ENCODE results near the gene CARS1. TPM values are rescaled to one million over a fixed set of nuclear protein-coding genes. Genes with fewer than 3 reads are reported as not detected.

CARS1 gene
- total and polyA plus RNA-seq, 9 of the 15 experiments (the other 6 are each of a cell fraction or from before 2014, with no cell fraction given), result 14.4 to 106 (median 73.6) TPM

- TF ChIP-seq, protein P1, sequence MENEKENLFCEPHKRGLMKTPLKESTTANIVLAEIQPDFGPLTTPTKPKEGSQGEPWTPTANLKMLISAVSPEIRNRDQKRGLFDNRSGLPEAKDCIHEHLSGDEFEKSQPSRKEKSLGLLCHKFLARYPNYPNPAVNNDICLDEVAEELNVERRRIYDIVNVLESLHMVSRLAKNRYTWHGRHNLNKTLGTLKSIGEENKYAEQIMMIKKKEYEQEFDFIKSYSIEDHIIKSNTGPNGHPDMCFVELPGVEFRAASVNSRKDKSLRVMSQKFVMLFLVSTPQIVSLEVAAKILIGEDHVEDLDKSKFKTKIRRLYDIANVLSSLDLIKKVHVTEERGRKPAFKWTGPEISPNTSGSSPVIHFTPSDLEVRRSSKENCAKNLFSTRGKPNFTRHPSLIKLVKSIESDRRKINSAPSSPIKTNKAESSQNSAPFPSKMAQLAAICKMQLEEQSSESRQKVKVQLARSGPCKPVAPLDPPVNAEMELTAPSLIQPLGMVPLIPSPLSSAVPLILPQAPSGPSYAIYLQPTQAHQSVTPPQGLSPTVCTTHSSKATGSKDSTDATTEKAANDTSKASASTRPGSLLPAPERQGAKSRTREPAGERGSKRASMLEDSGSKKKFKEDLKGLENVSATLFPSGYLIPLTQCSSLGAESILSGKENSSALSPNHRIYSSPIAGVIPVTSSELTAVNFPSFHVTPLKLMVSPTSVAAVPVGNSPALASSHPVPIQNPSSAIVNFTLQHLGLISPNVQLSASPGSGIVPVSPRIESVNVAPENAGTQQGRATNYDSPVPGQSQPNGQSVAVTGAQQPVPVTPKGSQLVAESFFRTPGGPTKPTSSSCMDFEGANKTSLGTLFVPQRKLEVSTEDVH (IDR thresholded peaks at IDR 0.05; ENCODE audit: low read depth, partially characterized antibody), result no peak
- TF ChIP-seq E2F6 (IDR thresholded peaks at IDR 0.05; ENCODE audit: borderline replicate concordance in 1 of 2, extremely low read depth in 1 of 2, insufficient read depth in 1 of 2, insufficient read length in 1 of 2, low read depth in 1 of 2, low read length in 1 of 2, poor library complexity in 1 of 2, severe bottlenecking in 1 of 2) (no peak), CCNT2 (IDR thresholded peaks at IDR 0.05; ENCODE audit: borderline replicate concordance, extremely low read depth, insufficient read length, low read depth, low read length) (no peak), ZBTB26 (CRISPR knock-in tag; IDR thresholded peaks at IDR 0.05) (no peak), YBX1 (IDR thresholded peaks at IDR 0.05) (no peak), TAF1 (IDR thresholded peaks at IDR 0.05; ENCODE audit: control insufficient read depth, extremely low read depth, insufficient read depth, low read length, severe bottlenecking) (no peak), HNRNPK (IDR thresholded peaks at IDR 0.05; ENCODE audit: low read depth, low read length, poor library complexity, severe bottlenecking) (no peak), GTF2F1 (IDR thresholded peaks at IDR 0.05; ENCODE audit: low read depth, low read length) (no peak), GATA2 (CRISPR knock-in tag; IDR thresholded peaks at IDR 0.05) (no peak), ZNF146 (CRISPR knock-in tag; IDR thresholded peaks at IDR 0.05; ENCODE audit: unreplicated experiment) (no peak), ZNF175 (CRISPR knock-in tag; IDR thresholded peaks at IDR 0.05; ENCODE audit: low read depth) (no peak), ZNF165 (CRISPR knock-in tag; IDR thresholded peaks at IDR 0.05; ENCODE audit: borderline replicate concordance) (no peak), TFAP4 (CRISPR knock-in tag; IDR thresholded peaks at IDR 0.05; ENCODE audit: borderline replicate concordance) (peak; percentile 91; the same call in 1 of the 2 replicates), KAT2B (IDR thresholded peaks at IDR 0.05; ENCODE audit: low read depth, low read length) (no peak), TAL1 (IDR thresholded peaks at IDR 0.05) (no peak)
- TF ChIP-seq, protein P2, sequence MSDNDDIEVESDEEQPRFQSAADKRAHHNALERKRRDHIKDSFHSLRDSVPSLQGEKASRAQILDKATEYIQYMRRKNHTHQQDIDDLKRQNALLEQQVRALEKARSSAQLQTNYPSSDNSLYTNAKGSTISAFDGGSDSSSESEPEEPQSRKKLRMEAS (CRISPR knock-in tag; IDR thresholded peaks at IDR 0.05), result no peak
- TF ChIP-seq, protein P3, sequence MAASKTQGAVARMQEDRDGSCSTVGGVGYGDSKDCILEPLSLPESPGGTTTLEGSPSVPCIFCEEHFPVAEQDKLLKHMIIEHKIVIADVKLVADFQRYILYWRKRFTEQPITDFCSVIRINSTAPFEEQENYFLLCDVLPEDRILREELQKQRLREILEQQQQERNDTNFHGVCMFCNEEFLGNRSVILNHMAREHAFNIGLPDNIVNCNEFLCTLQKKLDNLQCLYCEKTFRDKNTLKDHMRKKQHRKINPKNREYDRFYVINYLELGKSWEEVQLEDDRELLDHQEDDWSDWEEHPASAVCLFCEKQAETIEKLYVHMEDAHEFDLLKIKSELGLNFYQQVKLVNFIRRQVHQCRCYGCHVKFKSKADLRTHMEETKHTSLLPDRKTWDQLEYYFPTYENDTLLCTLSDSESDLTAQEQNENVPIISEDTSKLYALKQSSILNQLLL (CRISPR knock-in tag; IDR thresholded peaks at IDR 0.05; ENCODE audit: borderline replicate concordance), result no peak
Observed at GRCh38 chr11:3091846-3092602, 34.8 kb upstream of the CARS1 start (continued).
